Measurements from ENCODE around the gene AGRN. TPM values are rescaled to one million over a fixed set of nuclear protein-coding genes. Genes with fewer than 3 reads are reported as not detected.

Gene AGRN
- total RNA-seq, 2 donors from 2014 or later = 36.2 to 36.7 TPM

GRCh38 chr1:1019122-1019999 is 559 bp upstream of the AGRN start:
- Histone ChIP-seq H3K9me3 (no peaks in the 10 kb centered on the region), H3K4me3 (peak overlapping the region; percentile 86), H3K36me3 (no peaks in the 10 kb centered on the region), H3K27me3 (replicated peaks; ENCODE audit: insufficient read depth) (no peaks in the 10 kb centered on the region), H3K27ac (no peak overlapping the region), H3K4me1 (ENCODE audit: control insufficient read depth in 1 of 2, low read depth in 2 of 2) (peaks cover 8 to 24% of the 10 kb centered on the region in 2 donors)
- peak; percentile 49 for TF ChIP-seq CTCF (IDR thresholded peaks at IDR 0.05)
- peak; percentile 87 for ATAC-seq (ENCODE audit: insufficient number of reproducible peaks, low FRiP score, low read depth)
- no peak for DNase-seq (ENCODE audit: low spot score)

GRCh38 chr1:1020415-1021009 is 592 bp downstream of the AGRN start:
- peaks cover 8 to 17% of the 10 kb centered on the region in 2 donors for H3K4me1 ChIP-seq (ENCODE audit: control insufficient read depth in 1 of 2, low read depth in 2 of 2)
- H3K27me3 ChIP-seq (replicated peaks; ENCODE audit: insufficient read depth) = no peaks in the 10 kb centered on the region
- no peaks in the 10 kb centered on the region for H3K9me3 ChIP-seq
- peak overlapping the region; percentile 86 for H3K4me3 ChIP-seq
- no peak overlapping the region for H3K27ac ChIP-seq
- DNase-seq (ENCODE audit: low spot score) (no peak), ATAC-seq (ENCODE audit: insufficient number of reproducible peaks, low FRiP score, low read depth) (no peak)
- TF ChIP-seq CTCF (IDR thresholded peaks at IDR 0.05) = no peak
- H3K36me3 ChIP-seq = no peaks in the 10 kb centered on the region

- Histone ChIP-seq H3K9me3 (no peaks in the 10 kb centered on the region), H3K4me1 (ENCODE audit: control insufficient read depth in 1 of 2, low read depth in 2 of 2) (peaks cover 8 to 17% of the 10 kb centered on the region in 2 donors), H3K4me3 (peak overlapping the region; percentile 86), H3K27me3 (replicated peaks; ENCODE audit: insufficient read depth) (no peaks in the 10 kb centered on the region), H3K36me3 (no peaks in the 10 kb centered on the region), H3K27ac (no peak overlapping the region)
- ATAC-seq (ENCODE audit: insufficient number of reproducible peaks, low FRiP score, low read depth) (no peak), DNase-seq (ENCODE audit: low spot score) (no peak)
- no peak for TF ChIP-seq CTCF (IDR thresholded peaks at IDR 0.05)
These were observed 1.3 kb downstream of the AGRN start for GRCh38 chr1:1021010-1021919.

- peaks cover 8 to 17% of the 10 kb centered on the region in 2 donors for H3K4me1 ChIP-seq (ENCODE audit: control insufficient read depth in 1 of 2, low read depth in 2 of 2)
- H3K27me3 ChIP-seq (replicated peaks; ENCODE audit: insufficient read depth) = no peaks in the 10 kb centered on the region
- ATAC-seq (ENCODE audit: insufficient number of reproducible peaks, low FRiP score, low read depth) (no peak), DNase-seq (ENCODE audit: low spot score) (no peak)
- H3K36me3 ChIP-seq = no peaks in the 10 kb centered on the region
- no peak overlapping the region for H3K27ac ChIP-seq
- no peak overlapping the region for H3K4me3 ChIP-seq
- no peak for TF ChIP-seq CTCF (IDR thresholded peaks at IDR 0.05)
- no peaks in the 10 kb centered on the region for H3K9me3 ChIP-seq
These were observed 2.0 kb downstream of the AGRN start for GRCh38 chr1:1021920-1022259.

Measured in thoracic aorta (tissue), 2 donors.